ENCODE data around the gene SH3GL3. TPM values are rescaled to one million over a fixed set of nuclear protein-coding genes. Genes with fewer than 3 reads are reported as not detected.

Gene SH3GL3
- total and polyA plus RNA-seq, 2 of the 8 experiments (the other 6 are each of a cell fraction or from before 2014, with no cell fraction given), result 14.1 to 19.1 TPM

- Histone ChIP-seq H2AFZ (ENCODE audit: low read length) (no peak overlapping the region), H2BK20ac (ENCODE audit: low read length) (no peak overlapping the region), H3K27me3 (replicated peaks in 1 of 4; ENCODE audit: control insufficient read depth in 3 of 4, extremely low read depth in 1 of 4, insufficient read depth in 3 of 4, low read length in 3 of 4) (no peaks in the 10 kb centered on the region), H2BK12ac (ENCODE audit: low read depth, low read length) (no peak overlapping the region), H3K9ac (replicated peaks in 1 of 4; ENCODE audit: extremely low read depth in 1 of 4, low read depth in 3 of 4, low read length in 3 of 4) (no peak overlapping the region), H3K9me3 (ENCODE audit: insufficient read depth in 2 of 2, low read depth in 1 of 2, low read length in 1 of 2) (no peaks in the 10 kb centered on the region), H3K79me2 (ENCODE audit: control insufficient read depth in 1 of 2, insufficient read depth in 2 of 2, low read length in 2 of 2) (no peaks in the 10 kb centered on the region), H3K56ac (replicated peaks; ENCODE audit: insufficient read length, low read depth, low read length) (no peak overlapping the region), H3K36me3 (ENCODE audit: control insufficient read depth in 2 of 4, insufficient read depth in 4 of 4, low read length in 3 of 4) (no peaks in the 10 kb centered on the region), H3K14ac (ENCODE audit: insufficient read length) (no peak overlapping the region), H3K18ac (ENCODE audit: extremely low read depth, low read length) (no peak overlapping the region), H4K5ac (ENCODE audit: insufficient read length, low read depth, low read length) (no peak overlapping the region), H3K23me2 (ENCODE audit: low read depth, low read length) (no peaks in the 10 kb centered on the region), H4K91ac (replicated peaks; ENCODE audit: insufficient read length, low read length) (no peak overlapping the region), H3K27ac (ENCODE audit: low read depth, low read length) (no peak overlapping the region), H3K79me1 (ENCODE audit: low read depth, low read length) (no peaks in the 10 kb centered on the region), H3K4me2 (ENCODE audit: insufficient read depth in 1 of 2, low read depth in 2 of 2, low read length in 2 of 2) (no peak overlapping the region), H3K4me3 (ENCODE audit: extremely low read depth in 1 of 4, insufficient read depth in 2 of 4, low read depth in 3 of 4, low read length in 4 of 4) (no peak overlapping the region), H2BK5ac (ENCODE audit: low read depth, low read length) (no peak overlapping the region), H4K8ac (ENCODE audit: extremely low read depth, insufficient read depth, low read length) (no peak overlapping the region), H2BK120ac (replicated peaks; ENCODE audit: low read depth, low read length) (no peak overlapping the region), H4K20me1 (replicated peaks in 1 of 2; ENCODE audit: control insufficient read depth in 1 of 2, insufficient read depth in 2 of 2, low read length in 2 of 2) (peaks cover 0 to 1% of the 10 kb centered on the region in 2 experiments), H3K23ac (ENCODE audit: insufficient read length) (no peak overlapping the region), H2AK5ac (ENCODE audit: low read depth, low read length) (no peak overlapping the region), H3K4ac (replicated peaks; ENCODE audit: insufficient read length, low read depth, low read length) (no peak overlapping the region), H2BK15ac (ENCODE audit: low read length) (no peak overlapping the region), H3K4me1 (replicated peaks in 1 of 4; ENCODE audit: control insufficient read depth in 3 of 4, insufficient read depth in 4 of 4, low read length in 3 of 4) (no peaks in the 10 kb centered on the region)
- DNase-seq (ENCODE audit: low read depth in 1 of 2, low spot score in 2 of 2), result no peak
- FAIRE-seq, result no peak
- CTCF ChIA-PET (ENCODE audit: partially characterized antibody), result interaction anchor here (0.6 to 15.4 kb wide), 12 partner anchors 10 to 314 kb away, joined by 3 to 245 read pairs (median 6); partner anchors contain the start of gene SH3GL3
- POLR2A ChIA-PET (ENCODE audit: partially characterized antibody), result interaction anchor here (1.9 kb wide), 1 partner anchor 125 kb away, joined by 5 read pairs; no protein-coding TSS in a partner anchor
- TF ChIP-seq CHD7 (IDR thresholded peaks at IDR 0.05; ENCODE audit: insufficient replicate concordance, low read length), result no peak
Observed at GRCh38 chr15:83561661-83562060, 114.5 kb downstream of the SH3GL3 start.

Data from H1 (cell line).